Endothelial cell of umbilical vein (primary cell): ENCODE measurements around the gene ZNF821. TPM values are rescaled to one million over a fixed set of nuclear protein-coding genes. Genes with fewer than 3 reads are reported as not detected.
A peak's percentile ranks its signal among the peaks of the same experiment; 100 is the strongest.

Source experiments
- BruUV-seq: library from RNA; stranded (reverse); fragments of 400-500 nt; replicated peaks from 2 replicates; lab custom pipeline; 2021; lab: Mats Ljungman, UMichigan
- CTCF ChIA-PET: fragments of 300-600, 350-600 bp; sonication (Branson Sonifier 250); formaldehyde crosslinking; loops from one replicate; lab custom pipeline; 2021; ENCODE audit warnings: antibody characterized with exemption, inconsistent platforms; lab: Charles Lee
- POLR2A ChIA-PET: fragments of 300-600, 350-600 bp; sonication (Branson Sonifier 250); formaldehyde crosslinking; loops from one replicate; lab custom pipeline; 2021; ENCODE audit warnings: antibody characterized with exemption, inconsistent platforms; lab: Charles Lee
- DNase-seq: peaks from one replicate; pipeline ENCODE4 v3.0.0-alpha.2; 2011; ENCODE audit warnings: low read depth, low spot score
- FAIRE-seq: peaks from 2 replicates; lab custom pipeline; 2011; peaks lifted over from hg19 to GRCh38; lab: Jason Lieb, UNC
- H2AFZ ChIP-seq: 2 replicates; pipeline ENCODE4 v1.6.0; 2012; ENCODE audit warnings: low read depth, low read length, control low read depth, inconsistent platforms
- H3K27ac ChIP-seq: 2 replicates; pipeline ENCODE4 v1.5.1; 2011; ENCODE audit warnings: low read depth, mild to moderate bottlenecking, control low read depth, low read length, moderate library complexity; ENCODE audit not compliant: insufficient read depth
- H3K27me3 ChIP-seq, 2 experiments: 2 replicates each; pipeline versions ENCODE4 v1.6.0 to v1.6.1; 2011; ENCODE audit warnings: low read length in 2 of 2, mixed read lengths in 1 of 2; ENCODE audit not compliant: control insufficient read depth in 2 of 2, insufficient read depth in 2 of 2
- H3K36me3 ChIP-seq, 2 experiments: 2 replicates in 1 of 2; 3 replicates in 1 of 2; pipeline ENCODE4 v1.5.1; 2011; ENCODE audit warnings: low read length in 2 of 2, mild to moderate bottlenecking in 1 of 2, moderate library complexity in 1 of 2; ENCODE audit not compliant: control insufficient read depth in 2 of 2, insufficient read depth in 2 of 2; ENCODE audit errors: extremely low read depth in 1 of 2
- H3K4me1 ChIP-seq: 3 replicates; pipeline ENCODE4 v1.5.1; 2011; ENCODE audit warnings: mild to moderate bottlenecking, low read length; ENCODE audit not compliant: control insufficient read depth, insufficient read depth; ENCODE audit errors: extremely low read depth
- H3K4me2 ChIP-seq: 2 replicates; pipeline ENCODE4 v1.6.1; 2011; ENCODE audit warnings: low read length, control low read depth, mixed read lengths; ENCODE audit not compliant: insufficient read depth
- H3K4me3 ChIP-seq, 3 experiments: fragments of 200-600 bp in 1 of 3; sonication (generic), shearing (Covaris generic) in 1 of 3; replicated peaks in 1 of 3; 2 replicates each; pipeline ENCODE4 v1.5.1; 2011 to 2016; ENCODE audit warnings: control low read depth in 3 of 3, low read length in 3 of 3, mild to moderate bottlenecking in 2 of 3, inconsistent platforms in 1 of 3, low read depth in 1 of 3, moderate library complexity in 1 of 3; ENCODE audit not compliant: insufficient read depth in 1 of 3
- H3K79me2 ChIP-seq: 2 replicates; pipeline ENCODE4 v1.6.0; 2012; ENCODE audit warnings: low read length, inconsistent platforms; ENCODE audit not compliant: control insufficient read depth, insufficient read depth
- H3K9ac ChIP-seq: replicated peaks from 2 replicates; pipeline ENCODE3; 2011; ENCODE audit warnings: low read length, control low read depth; ENCODE audit not compliant: insufficient read depth; ENCODE audit errors: extremely low read depth
- H3K9me1 ChIP-seq: replicated peaks from 3 replicates; pipeline ENCODE4 v1.6.0; 2011; ENCODE audit warnings: mild to moderate bottlenecking, low read length; ENCODE audit not compliant: control insufficient read depth, insufficient read depth; ENCODE audit errors: extremely low read depth
- H3K9me3 ChIP-seq: replicated peaks from 2 replicates; pipeline ENCODE4 v1.5.1; 2012; ENCODE audit warnings: low read length, inconsistent platforms; ENCODE audit not compliant: control insufficient read depth, insufficient read depth
- H4K20me1 ChIP-seq: replicated peaks from 2 replicates; pipeline ENCODE3; 2011; ENCODE audit warnings: mild to moderate bottlenecking, low read length; ENCODE audit not compliant: control insufficient read depth, insufficient read depth; ENCODE audit errors: extremely low read depth
- CTCF ChIP-seq, 2 donors: IDR thresholded peaks; 1 replicate in 1 of 2; 2 replicates in 1 of 2; pipeline ENCODE4 v1.5.1; 2011; ENCODE audit warnings: low read length in 2 of 2, mild to moderate bottlenecking in 2 of 2, moderate library complexity in 2 of 2, control low read depth in 1 of 2, inconsistent platforms in 1 of 2, low read depth in 1 of 2; ENCODE audit not compliant: insufficient read depth in 1 of 2; ENCODE audit errors: extremely low read depth in 1 of 2
- EZH2 ChIP-seq: IDR thresholded peaks from 2 replicates; pipeline ENCODE4 v1.6.1; 2012; ENCODE audit warnings: borderline replicate concordance, low read depth, mild to moderate bottlenecking, moderate library complexity, low read length, inconsistent platforms; ENCODE audit not compliant: severe bottlenecking
- FOS ChIP-seq: IDR thresholded peaks from 2 replicates; pipeline ENCODE4 v1.6.1; 2011; ENCODE audit warnings: mild to moderate bottlenecking, low read length, moderate library complexity, borderline replicate concordance; ENCODE audit not compliant: insufficient read depth
- GATA2 ChIP-seq: IDR thresholded peaks from 2 replicates; pipeline ENCODE4 v1.7.0; 2011; ENCODE audit warnings: low read depth, mild to moderate bottlenecking, moderate library complexity, mixed read lengths, low read length; ENCODE audit not compliant: insufficient read length, insufficient read depth
- JUN ChIP-seq: IDR thresholded peaks from 2 replicates; pipeline ENCODE4 v1.6.1; 2011; ENCODE audit warnings: borderline replicate concordance, low read depth; ENCODE audit not compliant: insufficient read length, insufficient read depth
- MAX ChIP-seq: IDR thresholded peaks from 2 replicates; pipeline ENCODE4 v1.6.1; 2011; ENCODE audit not compliant: insufficient read depth, insufficient read length
- MYC ChIP-seq: IDR thresholded peaks from one replicate; pipeline ENCODE4 v1.6.1; 2011; ENCODE audit warnings: mild to moderate bottlenecking, low read depth, low read length
- POLR2A ChIP-seq: IDR thresholded peaks from 2 replicates; pipeline ENCODE4 v1.6.1; 2012; ENCODE audit warnings: low read depth, mild to moderate bottlenecking, control low read depth, low read length
- POLR2AphosphoS5 ChIP-seq: IDR thresholded peaks from 2 replicates; pipeline ENCODE4 v1.6.1; 2012; ENCODE audit warnings: low read depth, mild to moderate bottlenecking, control low read depth, low read length, moderate library complexity; ENCODE audit not compliant: insufficient read depth
- dilution Hi-C: fragments of 300-500 bp; cut with MboI; formaldehyde crosslinking; loops from one replicate; pipeline ENCODE4 v1.15.0; 2019; ENCODE audit warnings: low sequenced_read_pairs; ENCODE audit not compliant: extremely low pct_ligation_motif_present
- intact Hi-C: fragments of 100-400 bp; cut with micrococcal nuclease; formaldehyde crosslinking; loops from one replicate; pipeline ENCODE4 v1.10.0; 2022
- polyA plus RNA-seq, 4 experiments: library from polyadenylated mRNA; depleted of rRNA in 3 of 4; stranded (reverse) in 3 of 4; unstranded in 1 of 4; fragments of >200 nt; gene quantifications; 2 replicates each; pipeline versions ENCODE4 v1.2.1 to v1.2.3, GENCODE V29; 2011 to 2012; ENCODE audit warnings: missing spikeins in 1 of 4
- total RNA-seq: library from RNA; stranded (reverse); gene quantifications from 2 replicates; pipeline ENCODE4 v1.2.3, GENCODE V29; 2021

Gene ZNF821
- total and polyA plus RNA-seq, 2 donors (not counting 3 experiments of a cell fraction or from before 2014, with no cell fraction given), result 7.3 to 8.1 TPM

- CTCF ChIA-PET, result interaction anchor here (1.5 to 2.8 kb wide), 5 partner anchors 8 to 66 kb away, joined by 3 to 44 read pairs (median 5); partner anchors contain the start of gene ZNF821
- peak within 1 kb of the TSS; percentile 84 to 98 (median 95) for H3K4me3 ChIP-seq
- H3K79me2 ChIP-seq, result peaks cover 47% of the 10 kb centered on the region
- peak within 1 kb of the TSS; percentile 80 for H2AFZ ChIP-seq
- H3K36me3 ChIP-seq, result no peaks in the 10 kb centered on the region
- FAIRE-seq (peak; percentile 97), DNase-seq (peak; percentile 98)
- peak within 1 kb of the TSS; percentile 93 for H3K4me2 ChIP-seq
- TF ChIP-seq MYC, result peak; percentile 18
- TF ChIP-seq MAX, result peak; percentile 25
- TF ChIP-seq EZH2, result no peak
- peak; percentile 95 for TF ChIP-seq POLR2A
- no peak for TF ChIP-seq CTCF (IDR thresholded peaks at IDR 0.05; ENCODE audit: extremely low read depth in 1 of 2, insufficient read depth in 1 of 2, low read depth in 1 of 2, low read length in 2 of 2)
- no peak for TF ChIP-seq JUN
- no peak for TF ChIP-seq GATA2
- TF ChIP-seq FOS, result peak; percentile 85
- TF ChIP-seq POLR2AphosphoS5, result peak; percentile 99
- H4K20me1 ChIP-seq, result peaks cover 3% of the 10 kb centered on the region
- peak within 1 kb of the TSS; percentile 88 for H3K27ac ChIP-seq
- H3K9me3 ChIP-seq, result no peaks in the 10 kb centered on the region
- no peaks in the 10 kb centered on the region for H3K9me1 ChIP-seq
- TSS peak; percentile 82 for BruUV-seq
- intact Hi-C loops, result loop anchor here (1.0 to 2.0 kb wide), 9 partner anchors 11 to 198 kb away; partner anchors contain the start of genes AP1G1, DHODH, DHX38 and TXNL4B
- H3K9ac ChIP-seq, result peak within 1 kb of the TSS; percentile 96
- dilution Hi-C loops, result no loop called here
- POLR2A ChIA-PET, result interaction anchor here (0.7 kb wide), 1 partner anchor 11 kb away, joined by 3 read pairs; no protein-coding TSS in a partner anchor
- H3K27me3 ChIP-seq, result no peaks in the 10 kb centered on the region
- peaks cover 8% of the 10 kb centered on the region for H3K4me1 ChIP-seq
These were observed 11.1 kb upstream of the ZNF821 start, which contains the start of gene IST1 for GRCh38 chr16:71894921-71895678. Gene IST1 (plus strand): TSS chr16:71895531. CDS start chr16:71915641, 20,110 bp downstream.
